Mammary epithelial cell (primary cell): ENCODE measurements around the gene PTPRU.

Experiments
- CTCF ChIP-seq, 2 donors: IDR thresholded peaks in 1 of 2; conservative IDR thresholded peaks in 1 of 2; 2 replicates each; pipeline ENCODE4 v1.5.1; 2011 to 2012; ENCODE audit warnings: inconsistent platforms in 2 of 2, low read length in 2 of 2, mild to moderate bottlenecking in 2 of 2, control low read depth in 1 of 2, low read depth in 1 of 2; ENCODE audit not compliant: insufficient read depth in 1 of 2; ENCODE audit errors: extremely low read depth in 1 of 2
- EZH2 ChIP-seq: IDR thresholded peaks from 2 replicates; pipeline ENCODE4 v1.6.1; 2012; ENCODE audit warnings: low read length, inconsistent platforms, borderline replicate concordance

- no peak for TF ChIP-seq CTCF (conservative IDR thresholded peaks at IDR 0.05 in 1 of 2, IDR thresholded peaks at IDR 0.05 in 1 of 2; ENCODE audit: extremely low read depth in 1 of 2, insufficient read depth in 1 of 2, low read depth in 1 of 2, low read length in 2 of 2)
- TF ChIP-seq EZH2: no peak
Observed at GRCh38 chr1:29357452-29357851, 121.1 kb downstream of the PTPRU start.
